ENCODE data around the gene SPOCK3.
A peak's percentile ranks its signal among the peaks of the same experiment; 100 is the strongest.
"Not testable (repeated sequence)": the region's sequence is repeated elsewhere in the genome, so short reads cannot be mapped to it uniquely, and the experiment has no call there.

SPOCK3 gene

GRCh38 chr4:166816890-166817289, 417.4 kb downstream of the SPOCK3 start:
- no peak for TF ChIP-seq JUND (IDR thresholded peaks at IDR 0.05; ENCODE audit: low read depth)
- in situ Hi-C loops (cut with HindIII; ENCODE audit: low pct_unique_long_range_greater_than_20kb, low sequenced_read_pairs): no loop called here
- DNase-seq (ENCODE audit: low read depth in 1 of 2, low spot score in 1 of 2): peak in 1 of 2 experiments; percentile 16

DNA sequence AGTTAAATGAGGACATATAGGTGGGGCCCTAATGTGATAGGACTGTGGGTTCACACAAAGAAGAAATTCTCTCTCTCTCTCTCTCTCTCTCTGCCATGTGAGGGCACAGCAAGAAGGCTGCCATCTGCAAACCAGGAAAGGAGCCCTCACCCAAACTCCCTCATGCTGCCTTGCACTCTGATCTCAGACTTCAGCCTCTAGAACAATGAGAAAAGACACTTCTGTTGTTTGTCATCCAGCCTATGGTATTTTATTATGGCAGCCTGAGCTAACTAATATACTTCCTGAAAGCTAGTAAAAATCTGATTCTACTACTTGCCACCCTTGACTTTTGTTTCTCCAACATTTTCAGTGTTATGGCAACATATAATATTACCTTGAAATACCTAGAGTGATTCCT, 425.9 kb downstream of the SPOCK3 start:
- no peak for TF ChIP-seq JUND (IDR thresholded peaks at IDR 0.05; ENCODE audit: low read depth)
- in situ Hi-C loops (cut with HindIII; ENCODE audit: low pct_unique_long_range_greater_than_20kb, low sequenced_read_pairs): no loop called here

DNA sequence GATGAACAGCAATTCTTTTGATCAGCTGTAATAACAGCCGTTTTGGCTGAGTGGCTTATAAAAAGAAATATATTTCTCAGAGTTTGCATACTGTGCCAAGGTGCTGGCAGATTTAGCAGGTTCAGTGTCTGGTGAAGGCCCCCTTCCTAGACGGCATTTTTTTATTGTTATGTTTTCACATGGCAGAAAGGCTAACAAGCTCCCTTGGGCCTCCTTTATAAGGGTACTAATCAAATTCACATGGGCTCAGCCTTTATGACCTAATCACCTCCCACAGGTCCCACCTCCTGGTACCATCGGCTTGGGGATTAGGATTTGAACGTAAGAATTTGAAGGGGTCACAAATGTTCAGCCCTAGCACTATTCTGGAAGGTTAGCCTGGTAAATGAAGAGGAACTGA, 431.9 kb downstream of the SPOCK3 start:
- no peak for TF ChIP-seq JUND (IDR thresholded peaks at IDR 0.05; ENCODE audit: low read depth)
- in situ Hi-C loops (cut with HindIII; ENCODE audit: low pct_unique_long_range_greater_than_20kb, low sequenced_read_pairs): no loop called here
- DNase-seq (ENCODE audit: low read depth in 1 of 2, low spot score in 1 of 2): no peak

More for the DNA sequence above, 425.9 kb downstream of the SPOCK3 start:
- no peak for DNase-seq (ENCODE audit: low read depth in 1 of 2, low spot score in 1 of 2)

DNA sequence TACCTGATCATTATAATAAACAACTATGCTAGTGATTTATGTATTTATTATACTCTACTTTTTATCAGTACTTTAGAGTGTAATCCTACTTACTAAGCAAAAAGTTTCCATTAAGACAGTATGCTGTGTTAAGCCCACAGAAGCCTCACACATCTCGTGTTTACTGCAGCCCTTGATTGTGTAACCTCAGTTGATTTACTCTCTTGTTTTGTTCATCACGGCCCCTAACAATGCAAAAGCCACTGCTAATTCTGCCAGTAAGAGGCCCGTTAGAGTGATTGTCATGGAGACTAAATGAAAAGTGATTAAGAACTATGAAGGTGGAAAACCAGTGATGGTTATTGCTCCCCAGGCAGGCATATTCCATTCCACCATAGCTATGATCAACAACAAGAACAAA, 436.2 kb downstream of the SPOCK3 start:
- in situ Hi-C loops (cut with HindIII; ENCODE audit: low pct_unique_long_range_greater_than_20kb, low sequenced_read_pairs): no loop called here
- DNase-seq (ENCODE audit: low read depth in 1 of 2, low spot score in 1 of 2): no peak
- no peak for TF ChIP-seq JUND (IDR thresholded peaks at IDR 0.05; ENCODE audit: low read depth)

GRCh38 chr4:166777760-166778159, 456.5 kb downstream of the SPOCK3 start:
- no peak for TF ChIP-seq JUND (IDR thresholded peaks at IDR 0.05; ENCODE audit: low read depth)
- DNase-seq (ENCODE audit: low read depth in 1 of 2, low spot score in 1 of 2): no peak
- in situ Hi-C loops (cut with HindIII; ENCODE audit: low pct_unique_long_range_greater_than_20kb, low sequenced_read_pairs): no loop called here

- TF ChIP-seq JUND (IDR thresholded peaks at IDR 0.05; ENCODE audit: low read depth): no peak
- in situ Hi-C loops (cut with HindIII; ENCODE audit: low pct_unique_long_range_greater_than_20kb, low sequenced_read_pairs): no loop called here
- no peak for DNase-seq (ENCODE audit: low read depth in 1 of 2, low spot score in 1 of 2)
Measured at GRCh38 chr4:166763018-166763417, 471.3 kb downstream of the SPOCK3 start.

DNA sequence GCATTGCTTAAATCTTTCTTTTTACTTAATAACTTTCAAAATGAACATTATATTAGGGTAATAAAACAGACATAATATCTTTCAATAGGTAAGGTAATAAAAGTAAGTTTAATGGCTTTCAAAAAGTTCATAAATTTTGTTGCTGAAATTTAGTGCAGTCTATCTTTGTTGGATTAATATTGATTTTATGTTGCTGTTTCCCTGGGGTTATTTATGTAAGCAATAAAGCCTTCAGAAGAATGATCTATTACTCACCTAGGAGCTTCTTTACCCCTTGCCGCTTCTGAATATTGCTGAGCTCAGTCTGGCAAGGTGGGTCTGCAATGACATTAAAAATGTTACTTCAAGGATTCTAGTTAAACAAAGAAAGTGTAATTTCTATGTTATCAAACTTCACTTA, 492.6 kb downstream of the SPOCK3 start:
- no peak for TF ChIP-seq JUND (IDR thresholded peaks at IDR 0.05; ENCODE audit: low read depth)
- in situ Hi-C loops (cut with HindIII; ENCODE audit: low pct_unique_long_range_greater_than_20kb, low sequenced_read_pairs): no loop called here
- no peak for DNase-seq (ENCODE audit: low read depth in 1 of 2, low spot score in 1 of 2)

GRCh38 chr4:166739215-166739614, 495.1 kb downstream of the SPOCK3 start:
- DNase-seq (ENCODE audit: low read depth in 1 of 2, low spot score in 1 of 2); in situ Hi-C loops (cut with HindIII; ENCODE audit: low pct_unique_long_range_greater_than_20kb, low sequenced_read_pairs): not testable (repeated sequence)

DNA sequence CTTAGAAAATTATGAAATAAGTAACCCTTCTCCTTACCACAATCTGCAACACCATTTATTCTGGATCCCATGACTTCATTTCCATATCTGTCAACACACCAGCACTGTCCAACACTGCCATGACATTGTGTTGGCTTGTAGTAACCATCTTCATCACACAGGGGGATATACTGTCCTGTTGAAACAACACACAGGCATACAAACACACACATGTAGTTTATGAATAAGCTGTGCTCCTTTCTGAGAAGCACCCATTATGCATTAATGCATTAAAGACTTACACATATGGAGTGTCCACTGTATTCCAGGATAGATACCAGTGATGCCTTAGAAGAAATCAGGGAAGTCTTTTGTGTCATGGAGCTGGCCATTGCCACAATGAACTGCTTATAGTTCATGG, 496.9 kb downstream of the SPOCK3 start:
- DNase-seq (ENCODE audit: low read depth in 1 of 2, low spot score in 1 of 2): no peak
- no peak for TF ChIP-seq JUND (IDR thresholded peaks at IDR 0.05; ENCODE audit: low read depth)
- in situ Hi-C loops (cut with HindIII; ENCODE audit: low pct_unique_long_range_greater_than_20kb, low sequenced_read_pairs): no loop called here

DNA sequence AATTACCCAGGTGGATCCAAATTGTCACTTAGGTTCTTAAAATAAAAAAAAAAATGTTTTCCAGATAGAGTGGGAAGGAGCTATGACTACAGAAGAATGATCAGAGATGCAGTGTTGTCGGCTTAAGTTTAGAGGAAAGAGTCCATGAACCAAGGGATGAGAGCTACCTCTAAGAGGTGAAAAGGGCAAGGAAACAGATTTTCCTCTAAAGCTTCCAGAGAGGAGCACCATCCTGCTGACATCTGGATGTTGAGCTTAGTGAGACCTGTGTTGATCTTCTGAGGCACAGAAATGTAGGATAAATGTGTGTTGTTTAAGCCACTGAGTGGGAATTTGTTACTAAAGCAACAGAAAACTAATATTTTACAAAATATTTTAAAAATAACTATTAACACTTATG, 498.7 kb downstream of the SPOCK3 start:
- in situ Hi-C loops (cut with HindIII; ENCODE audit: low pct_unique_long_range_greater_than_20kb, low sequenced_read_pairs): no loop called here
- TF ChIP-seq JUND (IDR thresholded peaks at IDR 0.05; ENCODE audit: low read depth): no peak
- DNase-seq (ENCODE audit: low read depth in 1 of 2, low spot score in 1 of 2): no peak

DNA sequence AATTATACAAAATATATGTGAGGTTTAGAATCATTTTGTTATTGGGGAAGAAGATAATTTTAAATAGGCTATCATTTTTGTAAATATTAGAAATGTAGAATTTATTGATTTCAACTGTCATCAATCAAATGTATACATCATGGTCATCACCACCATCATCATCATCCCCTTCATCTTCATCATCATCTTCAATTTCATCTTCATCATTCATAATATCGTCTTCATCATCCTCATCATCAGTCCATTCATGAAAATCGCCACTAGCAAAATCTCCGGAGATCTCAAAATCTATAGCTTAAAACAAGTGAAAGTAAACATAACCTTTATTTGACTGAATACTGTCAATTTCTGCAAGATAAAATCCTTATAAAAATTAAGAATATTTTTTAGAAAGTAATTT, 499.5 kb downstream of the SPOCK3 start:
- no peak for DNase-seq (ENCODE audit: low read depth in 1 of 2, low spot score in 1 of 2)
- in situ Hi-C loops (cut with HindIII; ENCODE audit: low pct_unique_long_range_greater_than_20kb, low sequenced_read_pairs): no loop called here
- no peak for TF ChIP-seq JUND (IDR thresholded peaks at IDR 0.05; ENCODE audit: low read depth)

DNA sequence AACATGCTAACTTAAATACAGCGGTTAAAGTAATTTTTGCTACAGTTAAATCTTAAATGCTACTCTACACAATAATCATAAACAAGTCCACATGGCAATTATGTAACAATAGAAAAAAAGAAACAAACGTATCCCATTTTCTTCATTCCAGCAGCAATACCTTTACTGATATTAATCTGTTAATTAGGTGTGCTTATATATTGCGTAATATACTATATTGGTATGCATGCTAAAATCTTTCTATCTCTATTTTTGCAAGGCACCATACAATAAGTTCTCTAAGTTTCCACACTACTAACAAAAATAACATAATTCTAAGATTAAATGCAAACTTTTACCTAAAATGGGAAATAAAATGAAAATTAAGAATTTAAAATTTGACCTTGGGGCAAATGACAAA, 500.6 kb downstream of the SPOCK3 start:
- no peak for DNase-seq (ENCODE audit: low read depth in 1 of 2, low spot score in 1 of 2)
- no peak for TF ChIP-seq JUND (IDR thresholded peaks at IDR 0.05; ENCODE audit: low read depth)
- in situ Hi-C loops (cut with HindIII; ENCODE audit: low pct_unique_long_range_greater_than_20kb, low sequenced_read_pairs): no loop called here

DNA sequence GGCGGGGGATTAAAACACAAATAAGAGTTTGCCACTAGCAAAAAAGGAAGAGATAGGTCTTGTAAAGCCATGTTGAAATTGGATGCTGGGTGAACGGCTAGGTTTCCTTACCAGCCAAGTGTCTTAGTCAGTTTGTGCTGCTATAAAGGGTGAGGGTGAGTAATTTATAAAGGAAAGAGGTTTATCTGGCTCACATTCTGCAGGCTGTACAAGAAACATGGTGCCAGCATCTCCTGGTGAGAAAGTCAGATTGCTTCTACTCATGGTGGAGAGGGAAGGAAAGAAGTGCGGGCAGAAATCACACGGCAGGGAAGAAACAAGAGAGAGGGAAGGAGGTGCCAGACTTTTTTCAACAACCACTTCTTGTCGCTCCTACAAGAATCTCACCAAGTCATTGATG, 507.5 kb downstream of the SPOCK3 start:
- DNase-seq (ENCODE audit: low read depth in 1 of 2, low spot score in 1 of 2): no peak
- no peak for TF ChIP-seq JUND (IDR thresholded peaks at IDR 0.05; ENCODE audit: low read depth)
- in situ Hi-C loops (cut with HindIII; ENCODE audit: low pct_unique_long_range_greater_than_20kb, low sequenced_read_pairs): no loop called here

- in situ Hi-C loops (cut with HindIII; ENCODE audit: low pct_unique_long_range_greater_than_20kb, low sequenced_read_pairs): no loop called here
- TF ChIP-seq JUND (IDR thresholded peaks at IDR 0.05; ENCODE audit: low read depth): no peak
Measured at GRCh38 chr4:166724369-166724768, 509.9 kb downstream of the SPOCK3 start.

More at GRCh38 chr4:166724369-166724768, 509.9 kb downstream of the SPOCK3 start:
- no peak for DNase-seq (ENCODE audit: low read depth in 1 of 2, low spot score in 1 of 2)
